HepG2 (cell line): ENCODE measurements around the gene TATDN2. TPM values are rescaled to one million over a fixed set of nuclear protein-coding genes. Genes with fewer than 3 reads are reported as not detected.

Experiments
- ERF ChIP-seq: IDR thresholded peaks from 2 replicates; pipeline ENCODE4 v1.6.1; 2018; ENCODE audit warnings: missing biosample characterization, missing genetic modification reagents
- ETV5 ChIP-seq: IDR thresholded peaks from 2 replicates; pipeline ENCODE4 v1.6.1; 2018; ENCODE audit warnings: missing biosample characterization, missing genetic modification reagents, inconsistent platforms, borderline replicate concordance
- JUNB ChIP-seq: sonication (generic); formaldehyde crosslinking; IDR thresholded peaks from 2 replicates; pipeline ENCODE4 v1.8.0; 2022; ENCODE audit warnings: missing genetic modification reagents, mild to moderate bottlenecking, borderline replicate concordance
- MEF2D ChIP-seq: sonication (generic); formaldehyde crosslinking; IDR thresholded peaks from 2 replicates; pipeline ENCODE4 v1.5.1; 2020; ENCODE audit warnings: mild to moderate bottlenecking, missing genetic modification reagents
- STAG1 ChIP-seq: sonication (generic); formaldehyde crosslinking; IDR thresholded peaks from 2 replicates; pipeline ENCODE4 v1.4.0; 2020; ENCODE audit warnings: missing genetic modification reagents
- TEAD2 ChIP-seq: sonication (generic); formaldehyde crosslinking; IDR thresholded peaks from 2 replicates; pipeline ENCODE4 v1.9.0; 2021; ENCODE audit warnings: missing genetic modification reagents
- TOPORS ChIP-seq: sonication (generic); formaldehyde crosslinking; IDR thresholded peaks from 2 replicates; pipeline ENCODE4 v1.8.0; 2023; ENCODE audit warnings: mild to moderate bottlenecking, missing genetic modification reagents
- ZBED4 ChIP-seq: sonication (generic); formaldehyde crosslinking; IDR thresholded peaks from 2 replicates; pipeline ENCODE4 v1.4.0; 2020; ENCODE audit warnings: missing genetic modification reagents, borderline replicate concordance
- ZFX ChIP-seq: sonication (generic); formaldehyde crosslinking; IDR thresholded peaks from 2 replicates; pipeline ENCODE4 v1.4.0; 2020; ENCODE audit warnings: mild to moderate bottlenecking, low read depth, missing genetic modification reagents, moderate library complexity
- ZNF350 ChIP-seq: sonication (generic); formaldehyde crosslinking; IDR thresholded peaks from 2 replicates; pipeline ENCODE4 v1.4.0; 2020; ENCODE audit warnings: mild to moderate bottlenecking, low read depth, missing genetic modification reagents, borderline replicate concordance
- ZNF367 ChIP-seq: sonication (generic); formaldehyde crosslinking; IDR thresholded peaks from 2 replicates; pipeline ENCODE4 v1.4.0; 2020; ENCODE audit warnings: missing genetic modification reagents, borderline replicate concordance
- ZNF674 ChIP-seq: sonication (generic); formaldehyde crosslinking; IDR thresholded peaks from 2 replicates; pipeline ENCODE4 v1.5.0; 2020; ENCODE audit warnings: low read depth, mild to moderate bottlenecking, missing genetic modification reagents
- ZNF704 ChIP-seq: sonication (generic); formaldehyde crosslinking; IDR thresholded peaks from 2 replicates; pipeline ENCODE4 v1.8.1; 2023; ENCODE audit warnings: mild to moderate bottlenecking, inconsistent platforms, moderate library complexity, missing genetic modification reagents, borderline replicate concordance
- ZNF891 ChIP-seq: sonication (generic); formaldehyde crosslinking; IDR thresholded peaks from 2 replicates; pipeline ENCODE4 v1.5.0; 2020; ENCODE audit warnings: mild to moderate bottlenecking, missing genetic modification reagents
- polyA plus RNA-seq, 8 experiments: library from polyadenylated mRNA; depleted of rRNA in 3 of 8; stranded (reverse) in 7 of 8; unstranded in 1 of 8; fragments of >200 nt; fragmentation: Illumina TruSeq in 4 of 8; extraction: Trizol in 4 of 8; gene quantifications; 2 replicates each; pipeline versions ENCODE4 v1.2.1 to v1.2.3, GENCODE V29; 2011 to 2016; ENCODE audit warnings: low read depth in 4 of 8, missing spikeins in 1 of 8, mixed read lengths in 1 of 8; ENCODE audit not compliant: insufficient read depth in 1 of 8
- total RNA-seq, 5 experiments: library from RNA; depleted of rRNA; stranded (reverse); fragments of >200 nt; fragmentation: Illumina TruSeq; extraction: Trizol; gene quantifications; 2 replicates each; pipeline ENCODE4 v1.2.3, GENCODE V29; 2016; ENCODE audit warnings: low read depth in 1 of 5
- TF ChIP-seq, protein P1 (sequence below): IDR thresholded peaks from 2 replicates; pipeline ENCODE4 v1.6.1; 2016; ENCODE audit warnings: mild to moderate bottlenecking
- TF ChIP-seq, protein P2 (sequence below): sonication (generic); formaldehyde crosslinking; IDR thresholded peaks from 2 replicates; pipeline ENCODE4 v1.9.0; 2022; ENCODE audit warnings: low read depth, missing genetic modification reagents
- TF ChIP-seq, protein P3 (sequence below): IDR thresholded peaks from 2 replicates; pipeline ENCODE4 v1.6.1; 2016; ENCODE audit warnings: low read depth
- TF ChIP-seq, protein P4 (sequence below): IDR thresholded peaks from 2 replicates; pipeline ENCODE4 v1.6.1; 2016; ENCODE audit warnings: missing genetic modification reagents, missing compliant biosample characterization

Gene TATDN2
- total and polyA plus RNA-seq, 2 of the 13 experiments (the other 11 are each of a cell fraction or from before 2014, with no cell fraction given) = 12.1 to 21.9 TPM

DNA sequence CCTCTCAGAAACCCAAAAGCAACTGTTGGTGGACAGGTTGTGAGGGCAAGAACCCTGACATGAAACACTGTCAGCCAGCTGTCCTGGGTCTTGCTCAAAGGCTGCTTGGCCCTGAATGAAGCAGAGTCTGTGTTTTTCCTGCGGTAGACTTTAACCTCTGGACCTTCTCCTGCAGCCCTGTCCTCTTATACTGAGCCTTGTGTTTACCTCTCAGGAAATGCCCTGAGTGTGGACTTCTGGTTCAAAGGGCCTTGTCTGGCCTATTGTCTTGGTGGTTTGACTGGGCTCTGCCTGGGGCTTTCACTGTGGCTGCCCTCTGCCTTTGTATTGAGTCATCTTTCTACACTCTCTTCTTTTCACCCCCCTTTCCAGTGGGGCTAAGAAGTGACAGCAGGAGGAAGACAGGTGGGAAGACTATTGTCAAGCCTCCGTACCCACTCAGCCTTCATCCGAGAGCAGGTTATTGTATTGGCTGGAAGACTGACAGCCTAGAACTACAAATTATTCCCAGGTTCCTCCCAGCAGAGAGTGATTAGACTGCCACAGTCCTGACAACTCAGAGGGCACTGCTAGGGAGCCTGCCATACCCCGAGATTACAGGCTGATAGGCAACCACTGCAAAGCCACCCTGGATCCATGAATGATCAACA, 69.2 kb downstream of the TATDN2 start (continued):
- TF ChIP-seq, protein P1, sequence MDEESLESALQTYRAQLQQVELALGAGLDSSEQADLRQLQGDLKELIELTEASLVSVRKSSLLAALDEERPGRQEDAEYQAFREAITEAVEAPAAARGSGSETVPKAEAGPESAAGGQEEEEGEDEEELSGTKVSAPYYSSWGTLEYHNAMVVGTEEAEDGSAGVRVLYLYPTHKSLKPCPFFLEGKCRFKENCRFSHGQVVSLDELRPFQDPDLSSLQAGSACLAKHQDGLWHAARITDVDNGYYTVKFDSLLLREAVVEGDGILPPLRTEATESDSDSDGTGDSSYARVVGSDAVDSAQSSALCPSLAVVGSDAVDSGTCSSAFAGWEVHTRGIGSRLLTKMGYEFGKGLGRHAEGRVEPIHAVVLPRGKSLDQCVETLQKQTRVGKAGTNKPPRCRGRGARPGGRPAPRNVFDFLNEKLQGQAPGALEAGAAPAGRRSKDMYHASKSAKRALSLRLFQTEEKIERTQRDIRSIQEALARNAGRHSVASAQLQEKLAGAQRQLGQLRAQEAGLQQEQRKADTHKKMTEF (CRISPR knock-in tag) = peak; percentile 85
- TF ChIP-seq MEF2D (CRISPR knock-in tag) (peak; percentile 77), ERF (CRISPR knock-in tag) (peak; percentile 82), ZFX (peak; percentile 68), ZNF674 (CRISPR knock-in tag) (no peak), STAG1 (CRISPR knock-in tag) (peak; percentile 9; the same call in 1 of the 2 replicates), ETV5 (CRISPR knock-in tag) (peak; percentile 88; the same call in 1 of the 2 replicates), ZNF350 (CRISPR knock-in tag) (peak; percentile 62; the same call in 1 of the 2 replicates), TEAD2 (CRISPR knock-in tag) (no peak), TOPORS (CRISPR knock-in tag) (no peak), ZNF367 (CRISPR knock-in tag) (no peak), JUNB (no peak), ZBED4 (CRISPR knock-in tag) (peak; percentile 24; the same call in 1 of the 2 replicates), ZNF704 (CRISPR knock-in tag) (no peak), ZNF891 (CRISPR knock-in tag) (no peak)
- TF ChIP-seq, protein P2, sequence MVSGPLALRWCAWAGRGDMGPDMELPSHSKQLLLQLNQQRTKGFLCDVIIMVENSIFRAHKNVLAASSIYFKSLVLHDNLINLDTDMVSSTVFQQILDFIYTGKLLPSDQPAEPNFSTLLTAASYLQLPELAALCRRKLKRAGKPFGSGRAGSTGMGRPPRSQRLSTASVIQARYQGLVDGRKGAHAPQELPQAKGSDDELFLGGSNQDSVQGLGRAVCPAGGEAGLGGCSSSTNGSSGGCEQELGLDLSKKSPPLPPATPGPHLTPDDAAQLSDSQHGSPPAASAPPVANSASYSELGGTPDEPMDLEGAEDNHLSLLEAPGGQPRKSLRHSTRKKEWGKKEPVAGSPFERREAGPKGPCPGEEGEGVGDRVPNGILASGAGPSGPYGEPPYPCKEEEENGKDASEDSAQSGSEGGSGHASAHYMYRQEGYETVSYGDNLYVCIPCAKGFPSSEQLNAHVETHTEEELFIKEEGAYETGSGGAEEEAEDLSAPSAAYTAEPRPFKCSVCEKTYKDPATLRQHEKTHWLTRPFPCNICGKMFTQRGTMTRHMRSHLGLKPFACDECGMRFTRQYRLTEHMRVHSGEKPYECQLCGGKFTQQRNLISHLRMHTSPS = peak; percentile 59; the same call in 1 of the 2 replicates
- TF ChIP-seq, protein P3, sequence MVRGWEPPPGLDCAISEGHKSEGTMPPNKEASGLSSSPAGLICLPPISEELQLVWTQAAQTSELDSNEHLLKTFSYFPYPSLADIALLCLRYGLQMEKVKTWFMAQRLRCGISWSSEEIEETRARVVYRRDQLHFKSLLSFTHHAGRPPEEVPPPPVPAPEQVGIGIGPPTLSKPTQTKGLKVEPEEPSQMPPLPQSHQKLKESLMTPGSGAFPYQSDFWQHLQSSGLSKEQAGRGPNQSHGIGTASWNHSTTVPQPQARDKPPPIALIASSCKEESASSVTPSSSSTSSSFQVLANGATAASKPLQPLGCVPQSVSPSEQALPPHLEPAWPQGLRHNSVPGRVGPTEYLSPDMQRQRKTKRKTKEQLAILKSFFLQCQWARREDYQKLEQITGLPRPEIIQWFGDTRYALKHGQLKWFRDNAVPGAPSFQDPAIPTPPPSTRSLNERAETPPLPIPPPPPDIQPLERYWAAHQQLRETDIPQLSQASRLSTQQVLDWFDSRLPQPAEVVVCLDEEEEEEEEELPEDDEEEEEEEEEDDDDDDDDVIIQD (CRISPR knock-in tag) = peak; percentile 67; the same call in 1 of the 2 replicates
- TF ChIP-seq, protein P4, sequence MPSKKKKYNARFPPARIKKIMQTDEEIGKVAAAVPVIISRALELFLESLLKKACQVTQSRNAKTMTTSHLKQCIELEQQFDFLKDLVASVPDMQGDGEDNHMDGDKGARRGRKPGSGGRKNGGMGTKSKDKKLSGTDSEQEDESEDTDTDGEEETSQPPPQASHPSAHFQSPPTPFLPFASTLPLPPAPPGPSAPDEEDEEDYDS (CRISPR knock-in tag) = peak; percentile 63
